ENCODE measurements around the gene BRICD5. TPM values are rescaled to one million over a fixed set of nuclear protein-coding genes. Genes with fewer than 3 reads are reported as not detected.

Gene BRICD5
- total RNA-seq, 1 donor from 2014 or later: 5.2 TPM

- Histone ChIP-seq H3K9me3 (ENCODE audit: low read depth) (no peaks in the 10 kb centered on the region), H3K9ac (no peak overlapping the region), H2AFZ (replicated peaks) (no peak overlapping the region), H3K79me2 (ENCODE audit: low read depth) (peaks cover 15% of the 10 kb centered on the region), H3K4me2 (no peak overlapping the region), H3K4me3 (no peak overlapping the region), H3K4me1 (peaks cover 3% of the 10 kb centered on the region), H3F3A (ENCODE audit: low read depth) (peaks cover 7% of the 10 kb centered on the region), H3K27ac (no peak overlapping the region), H3K36me3 (no peaks in the 10 kb centered on the region), H4K20me1 (ENCODE audit: low read depth) (peaks cover 26% of the 10 kb centered on the region), H3K27me3 (peaks cover 8% of the 10 kb centered on the region)
- no peak for DNase-seq (ENCODE audit: low spot score)
- no peak overlapping the region for H3K27ac Mint-ChIP-seq
- peaks cover 6% of the 10 kb centered on the region for H3K27me3 Mint-ChIP-seq (ENCODE audit: insufficient read depth, low read depth)
- H3K4me3 Mint-ChIP-seq: no peak overlapping the region
- peaks cover 5% of the 10 kb centered on the region for H3K36me3 Mint-ChIP-seq
- H3K4me1 Mint-ChIP-seq: no peaks in the 10 kb centered on the region
- H3K9me3 Mint-ChIP-seq: no peaks in the 10 kb centered on the region
- no peak for TF ChIP-seq EZH2phosphoT487 (IDR thresholded peaks at IDR 0.05)
- TF ChIP-seq CTCF (IDR thresholded peaks at IDR 0.05): no peak
- TF ChIP-seq EZH2 (IDR thresholded peaks at IDR 0.05): no peak
Observed at GRCh38 chr16:2231016-2231931, 20.6 kb upstream of the BRICD5 start.

GRCh38 chr16:2230376-2230775 is 19.7 kb upstream of the BRICD5 start:
- Histone ChIP-seq H3K9me3 (ENCODE audit: low read depth) (no peaks in the 10 kb centered on the region), H4K20me1 (ENCODE audit: low read depth) (peaks cover 23% of the 10 kb centered on the region), H3K36me3 (no peaks in the 10 kb centered on the region), H3K4me2 (no peak overlapping the region), H3K27ac (no peak overlapping the region), H3K79me2 (ENCODE audit: low read depth) (peaks cover 24% of the 10 kb centered on the region), H3K4me3 (no peak overlapping the region), H2AFZ (replicated peaks) (no peak overlapping the region), H3F3A (ENCODE audit: low read depth) (no peaks in the 10 kb centered on the region), H3K27me3 (no peaks in the 10 kb centered on the region), H3K9ac (no peak overlapping the region), H3K4me1 (no peaks in the 10 kb centered on the region)
- no peak for DNase-seq (ENCODE audit: low spot score)
- Mint-ChIP-seq H3K4me1 (peaks cover 3% of the 10 kb centered on the region), H3K9me3 (no peaks in the 10 kb centered on the region), H3K27me3 (ENCODE audit: insufficient read depth, low read depth) (peaks cover 5% of the 10 kb centered on the region), H3K4me3 (no peak overlapping the region), H3K27ac (no peak overlapping the region), H3K36me3 (peaks cover 3% of the 10 kb centered on the region)
- TF ChIP-seq EZH2 (IDR thresholded peaks at IDR 0.05) (no peak), CTCF (IDR thresholded peaks at IDR 0.05) (no peak), EZH2phosphoT487 (IDR thresholded peaks at IDR 0.05) (no peak)

GRCh38 chr16:2229632-2230250 is 19.1 kb upstream of the BRICD5 start:
- DNase-seq (ENCODE audit: low spot score): no peak
- peaks cover 3% of the 10 kb centered on the region for H3K4me1 Mint-ChIP-seq
- H3F3A ChIP-seq (ENCODE audit: low read depth): no peaks in the 10 kb centered on the region
- H3K9me3 ChIP-seq (ENCODE audit: low read depth): no peaks in the 10 kb centered on the region
- no peak overlapping the region for H3K4me3 Mint-ChIP-seq
- no peak overlapping the region for H3K4me2 ChIP-seq
- H3K27ac Mint-ChIP-seq: no peak overlapping the region
- H3K79me2 ChIP-seq (ENCODE audit: low read depth): peaks cover 30% of the 10 kb centered on the region
- no peaks in the 10 kb centered on the region for H3K9me3 Mint-ChIP-seq
- H3K4me1 ChIP-seq: no peaks in the 10 kb centered on the region
- peaks cover 2% of the 10 kb centered on the region for H3K36me3 Mint-ChIP-seq
- H3K27ac ChIP-seq: no peak overlapping the region
- no peaks in the 10 kb centered on the region for H3K36me3 ChIP-seq
- peaks cover 26% of the 10 kb centered on the region for H4K20me1 ChIP-seq (ENCODE audit: low read depth)
- H3K9ac ChIP-seq: no peak overlapping the region
- H3K4me3 ChIP-seq: no peak overlapping the region
- peaks cover 2% of the 10 kb centered on the region for H3K27me3 Mint-ChIP-seq (ENCODE audit: insufficient read depth, low read depth)
- no peaks in the 10 kb centered on the region for H3K27me3 ChIP-seq
- TF ChIP-seq EZH2 (IDR thresholded peaks at IDR 0.05) (no peak), EZH2phosphoT487 (IDR thresholded peaks at IDR 0.05) (no peak), CTCF (IDR thresholded peaks at IDR 0.05) (no peak)
- H2AFZ ChIP-seq (replicated peaks): no peak overlapping the region
